C4-2B (cell line): Measurements from ENCODE around the gene APOBEC3H.

Experiments
- ZFX ChIP-seq: fragments of 450-650 bp; IDR thresholded peaks from 2 replicates; pipeline ENCODE4 v1.6.1; 2017
- TF ChIP-seq, protein P1 (sequence below): fragments of 450-650 bp; conservative IDR thresholded peaks from 2 replicates; pipeline ENCODE4 v1.5.1; 2017; ENCODE audit warnings: mild to moderate bottlenecking

DNA sequence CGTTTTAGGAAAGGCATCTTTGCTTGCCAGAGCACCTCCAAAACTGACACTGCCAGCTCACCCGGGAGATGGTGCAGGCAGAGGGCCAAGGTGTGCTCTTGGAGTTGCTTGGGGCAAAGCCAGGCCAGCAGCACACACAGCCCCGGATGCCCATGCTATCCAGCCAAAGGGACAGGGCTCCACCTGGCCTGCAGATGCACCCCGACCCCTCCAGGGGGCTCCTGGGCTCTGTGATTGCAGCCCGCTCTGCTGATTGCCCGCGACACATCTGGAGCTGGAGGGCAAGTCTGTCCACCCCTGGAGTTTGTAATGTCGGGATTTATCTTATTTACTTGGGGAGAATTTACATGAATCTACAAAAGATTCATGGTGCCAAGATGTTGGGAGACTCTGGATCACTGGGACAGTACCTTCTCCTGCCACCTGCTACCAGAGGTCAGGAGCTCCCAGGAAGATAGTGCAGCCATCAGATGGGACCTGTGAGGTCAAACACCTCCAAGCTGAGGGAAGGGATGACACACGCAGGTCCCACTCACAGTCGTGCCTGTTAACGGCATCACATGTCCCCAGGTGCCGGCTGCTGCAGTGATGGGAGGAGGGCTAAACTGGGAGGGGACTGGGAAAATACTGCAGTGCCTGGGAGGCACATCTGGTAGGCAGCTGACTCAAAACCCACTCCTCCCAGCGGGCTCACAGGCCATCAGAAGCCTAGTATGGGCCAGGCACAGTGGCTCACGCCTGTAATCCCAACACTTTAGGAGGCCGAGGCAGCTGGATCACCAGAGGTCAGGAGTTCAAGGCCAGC is 38.2 kb downstream of the APOBEC3H start:
- TF ChIP-seq, protein P1, sequence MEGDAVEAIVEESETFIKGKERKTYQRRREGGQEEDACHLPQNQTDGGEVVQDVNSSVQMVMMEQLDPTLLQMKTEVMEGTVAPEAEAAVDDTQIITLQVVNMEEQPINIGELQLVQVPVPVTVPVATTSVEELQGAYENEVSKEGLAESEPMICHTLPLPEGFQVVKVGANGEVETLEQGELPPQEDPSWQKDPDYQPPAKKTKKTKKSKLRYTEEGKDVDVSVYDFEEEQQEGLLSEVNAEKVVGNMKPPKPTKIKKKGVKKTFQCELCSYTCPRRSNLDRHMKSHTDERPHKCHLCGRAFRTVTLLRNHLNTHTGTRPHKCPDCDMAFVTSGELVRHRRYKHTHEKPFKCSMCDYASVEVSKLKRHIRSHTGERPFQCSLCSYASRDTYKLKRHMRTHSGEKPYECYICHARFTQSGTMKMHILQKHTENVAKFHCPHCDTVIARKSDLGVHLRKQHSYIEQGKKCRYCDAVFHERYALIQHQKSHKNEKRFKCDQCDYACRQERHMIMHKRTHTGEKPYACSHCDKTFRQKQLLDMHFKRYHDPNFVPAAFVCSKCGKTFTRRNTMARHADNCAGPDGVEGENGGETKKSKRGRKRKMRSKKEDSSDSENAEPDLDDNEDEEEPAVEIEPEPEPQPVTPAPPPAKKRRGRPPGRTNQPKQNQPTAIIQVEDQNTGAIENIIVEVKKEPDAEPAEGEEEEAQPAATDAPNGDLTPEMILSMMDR, result no peak; the same call in 1 of the 2 replicates
- no peak for TF ChIP-seq ZFX
